HG02840 (cell line): ENCODE results near the gene RBBP5.

ENCODE experiments used
- ATAC-seq: cut with Tn5 transposase; IDR thresholded peaks from one replicate; pipeline ENCODE4 v1.9.1; 2021; ENCODE audit warnings: mild to moderate bottlenecking, moderate library complexity, moderate number of reproducible peaks; ENCODE audit not compliant: unreplicated experiment, low FRiP score

Gene RBBP5

GRCh38 chr1:205075642-205076155, 46.1 kb downstream of the RBBP5 start:
- no peak for ATAC-seq

DNA sequence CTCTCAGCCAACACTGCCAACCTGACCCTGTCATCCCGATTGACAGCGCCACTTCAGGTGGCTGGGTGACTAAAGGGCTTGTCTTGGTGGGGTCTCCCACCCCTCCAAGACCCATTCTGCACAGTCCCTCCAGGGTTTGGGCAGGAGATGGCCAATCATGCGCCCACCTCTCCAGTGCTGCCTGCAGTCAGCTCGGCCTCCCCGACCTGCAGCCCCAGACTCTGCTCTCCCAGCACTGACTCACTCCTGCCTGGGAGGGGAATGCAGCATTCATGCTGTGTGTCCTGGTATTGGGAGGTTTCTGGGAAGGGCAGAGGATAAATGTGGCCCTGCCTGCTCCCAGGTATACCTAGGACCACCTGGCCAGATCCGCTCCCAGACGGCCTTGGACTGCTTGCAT, 47.3 kb downstream of the RBBP5 start:
- no peak for ATAC-seq

- no peak for ATAC-seq
Measured at GRCh38 chr1:205074084-205074483, 47.7 kb downstream of the RBBP5 start.

DNA sequence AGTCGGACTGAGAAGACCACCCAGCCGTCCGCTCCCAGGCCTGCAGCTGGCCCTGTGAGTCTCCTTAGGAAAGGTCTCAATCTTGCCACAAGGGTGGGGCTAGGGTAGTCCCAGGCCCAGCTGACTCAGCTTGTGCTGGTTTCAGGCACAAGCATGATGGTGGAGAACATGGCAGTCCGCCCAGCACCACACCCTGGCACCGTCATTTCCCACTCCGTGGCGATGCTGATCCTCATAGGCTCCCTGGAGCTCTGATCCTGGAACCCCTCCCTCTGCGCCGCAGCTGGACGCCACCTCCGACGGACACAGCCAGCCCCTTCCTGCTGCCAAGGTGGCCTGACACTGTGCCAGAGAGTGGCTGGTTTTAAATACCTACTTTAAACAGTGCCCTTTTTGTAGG, 48.3 kb downstream of the RBBP5 start:
- no peak for ATAC-seq

DNA sequence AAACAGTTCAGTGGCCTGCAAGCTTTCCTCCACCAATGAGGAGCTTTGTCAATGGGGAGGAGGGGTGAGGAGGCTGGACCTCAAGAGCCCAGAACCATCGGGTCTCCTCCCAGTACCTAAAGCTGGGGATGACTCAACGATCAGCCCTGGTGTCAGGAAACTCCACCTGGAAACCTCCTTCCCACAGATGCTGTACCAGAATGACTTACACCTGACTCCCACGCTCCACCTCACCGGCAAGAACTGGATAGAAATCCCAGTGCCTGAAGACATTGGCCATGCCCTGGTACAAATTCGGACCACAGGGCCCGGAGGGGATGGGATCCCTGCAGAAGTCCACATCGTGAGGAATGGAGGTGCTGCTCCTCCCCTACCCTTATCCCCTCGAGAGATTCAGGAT, 48.9 kb downstream of the RBBP5 start:
- ATAC-seq = no peak

DNA sequence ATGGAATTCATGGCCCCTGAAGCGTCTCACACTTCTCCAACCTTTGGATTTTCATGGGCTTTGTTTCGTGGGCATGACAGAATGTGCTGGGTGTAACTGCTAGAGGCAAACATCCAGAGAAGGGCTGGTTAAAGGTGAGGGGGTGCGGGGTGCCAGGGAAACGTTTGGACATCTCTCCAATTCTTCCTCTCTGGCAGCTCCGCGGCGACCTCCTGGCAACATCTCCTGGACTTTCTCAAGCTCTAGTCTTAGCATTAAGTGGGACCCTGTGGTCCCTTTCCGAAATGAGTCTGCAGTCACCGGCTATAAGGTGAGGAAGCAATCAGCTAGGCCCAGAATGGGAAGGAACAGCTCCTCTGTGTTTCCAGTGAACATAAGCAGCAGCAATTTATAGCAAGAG, 49.5 kb downstream of the RBBP5 start:
- no peak for ATAC-seq

GRCh38 chr1:205071801-205072200, 50.0 kb downstream of the RBBP5 start:
- ATAC-seq = no peak

- no peak for ATAC-seq
Measured at GRCh38 chr1:205071028-205071409, 50.8 kb downstream of the RBBP5 start.

DNA sequence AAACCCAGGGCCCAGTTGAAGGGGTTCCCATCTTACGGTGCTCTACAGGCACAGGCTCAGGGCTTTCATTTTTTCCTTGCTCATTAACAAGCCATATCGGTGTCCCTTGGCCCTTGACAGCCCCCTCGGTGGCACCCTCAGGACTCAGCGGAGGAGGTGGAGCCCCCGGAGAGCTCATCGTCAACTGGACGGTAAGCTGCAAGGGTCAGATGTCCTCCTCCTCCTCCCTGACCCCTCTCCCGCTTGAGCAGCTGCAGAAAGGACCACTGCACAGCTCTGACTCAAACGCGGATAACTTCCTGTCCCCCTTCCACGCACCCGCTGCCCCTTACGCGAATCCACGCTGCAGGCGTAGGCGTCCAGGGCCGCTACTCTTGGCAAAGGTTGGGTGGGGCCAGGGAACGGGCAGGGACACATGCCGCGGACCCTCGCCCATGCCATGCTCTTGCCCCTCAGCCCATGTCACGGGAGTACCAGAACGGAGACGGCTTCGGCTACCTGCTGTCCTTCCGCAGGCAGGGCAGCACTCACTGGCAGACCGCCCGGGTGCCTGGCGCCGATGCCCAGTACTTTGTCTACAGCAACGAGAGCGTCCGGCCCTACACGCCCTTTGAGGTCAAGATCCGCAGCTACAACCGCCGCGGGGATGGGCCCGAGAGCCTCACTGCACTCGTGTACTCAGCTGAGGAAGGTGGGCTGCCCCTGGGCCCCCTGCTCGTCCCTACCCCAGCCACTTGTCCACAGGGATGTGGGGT, 52.2 kb downstream of the RBBP5 start:
- ATAC-seq = no peak

- ATAC-seq = no peak
Measured at GRCh38 chr1:205068457-205069040, 53.2 kb downstream of the RBBP5 start.

- no peak for ATAC-seq
Measured at GRCh38 chr1:205068001-205068400, 53.8 kb downstream of the RBBP5 start.

GRCh38 chr1:205067031-205067430, 54.7 kb downstream of the RBBP5 start:
- no peak for ATAC-seq

DNA sequence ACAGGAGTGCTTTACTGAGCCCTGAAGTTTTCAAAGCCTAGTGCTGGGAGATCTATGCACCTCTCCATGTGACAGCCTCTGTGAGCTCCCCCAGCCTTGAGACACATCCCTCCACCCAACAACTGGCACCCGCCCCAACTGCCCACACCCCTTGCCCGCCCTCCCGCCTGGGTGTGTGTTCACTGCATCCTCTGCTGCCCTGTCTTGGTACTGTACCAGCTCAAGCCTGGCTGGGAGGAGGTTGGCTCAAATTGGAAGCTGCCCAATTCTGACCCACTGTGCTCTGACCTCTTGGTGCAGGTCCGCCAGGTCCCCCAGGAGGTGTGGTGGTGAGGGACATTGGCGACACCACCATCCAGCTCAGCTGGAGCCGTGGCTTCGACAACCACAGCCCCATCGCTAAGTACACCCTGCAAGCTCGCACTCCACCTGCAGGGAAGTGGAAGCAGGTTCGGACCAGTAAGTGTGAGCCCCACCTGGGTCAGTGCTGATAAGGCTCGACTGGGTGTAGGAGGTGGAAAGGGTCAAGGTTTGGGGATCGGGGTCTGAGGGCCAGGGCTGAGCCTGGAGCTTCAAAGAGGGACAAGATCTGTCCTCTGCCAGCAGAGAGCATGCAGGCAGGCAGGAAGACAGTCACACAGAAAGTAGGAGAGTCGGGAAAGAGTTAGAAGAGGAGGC, 55.5 kb downstream of the RBBP5 start:
- ATAC-seq = no peak

DNA sequence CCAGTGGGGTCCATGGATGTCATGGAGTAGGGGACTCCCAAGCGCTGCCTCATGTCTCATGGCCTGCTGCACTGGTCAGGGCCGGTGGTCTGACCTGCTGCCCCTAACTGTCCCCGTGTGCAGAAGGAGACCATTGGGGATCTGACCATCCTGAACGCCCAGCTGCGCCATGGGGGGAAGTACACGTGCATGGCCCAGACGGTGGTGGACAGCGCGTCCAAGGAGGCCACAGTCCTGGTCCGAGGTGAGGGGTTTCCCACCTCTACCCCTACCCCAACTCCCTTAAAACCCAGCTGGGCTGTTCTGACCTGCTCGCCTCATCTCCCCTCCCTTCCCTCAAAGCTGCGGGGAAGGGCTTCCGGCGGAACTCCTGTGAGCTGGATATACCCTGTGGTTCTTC, 56.1 kb downstream of the RBBP5 start:
- ATAC-seq = no peak

DNA sequence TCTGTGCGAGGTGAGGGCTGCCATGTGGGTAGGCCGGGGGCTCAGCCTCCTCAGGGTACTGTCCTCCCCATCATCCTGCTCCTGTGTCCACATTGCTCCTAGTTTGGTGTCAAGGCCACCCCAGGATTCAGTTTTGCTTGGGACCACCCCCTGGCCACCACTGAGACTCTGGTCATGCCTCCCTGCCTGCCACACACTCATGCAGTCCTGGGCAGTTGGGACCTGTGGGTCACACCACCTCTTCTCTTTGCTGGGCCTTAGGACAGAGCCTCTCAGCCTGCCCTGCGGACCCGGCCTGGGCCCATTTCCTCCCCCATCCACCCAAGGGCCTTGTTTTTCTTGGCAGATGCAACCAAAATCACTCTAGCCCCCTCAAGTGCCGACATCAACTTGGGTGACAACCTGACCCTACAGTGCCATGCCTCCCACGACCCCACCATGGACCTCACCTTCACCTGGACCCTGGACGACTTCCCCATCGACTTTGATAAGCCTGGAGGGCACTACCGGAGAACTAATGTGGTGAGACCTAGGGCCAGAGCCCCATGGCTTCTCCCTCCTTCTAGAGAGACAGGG, 56.9 kb downstream of the RBBP5 start:
- no peak for ATAC-seq

DNA sequence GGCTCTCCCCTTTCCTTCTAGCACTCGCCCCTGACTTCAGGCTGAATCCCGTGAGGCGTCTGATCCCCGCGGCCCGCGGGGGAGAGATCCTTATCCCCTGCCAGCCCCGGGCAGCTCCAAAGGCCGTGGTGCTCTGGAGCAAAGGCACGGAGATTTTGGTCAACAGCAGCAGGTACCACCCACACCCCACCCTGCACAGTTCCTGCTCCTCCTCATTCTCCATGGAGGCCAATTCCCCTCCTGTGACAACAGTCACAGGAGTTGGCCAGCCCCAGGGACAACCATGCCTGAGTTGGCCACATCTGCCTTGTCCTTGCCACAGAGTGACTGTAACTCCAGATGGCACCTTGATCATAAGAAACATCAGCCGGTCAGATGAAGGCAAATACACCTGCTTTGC, 57.5 kb downstream of the RBBP5 start:
- no peak for ATAC-seq

GRCh38 chr1:205062895-205063294, 58.9 kb downstream of the RBBP5 start:
- no peak for ATAC-seq

- ATAC-seq = no peak
Measured at GRCh38 chr1:205062319-205062718, 59.5 kb downstream of the RBBP5 start.

DNA sequence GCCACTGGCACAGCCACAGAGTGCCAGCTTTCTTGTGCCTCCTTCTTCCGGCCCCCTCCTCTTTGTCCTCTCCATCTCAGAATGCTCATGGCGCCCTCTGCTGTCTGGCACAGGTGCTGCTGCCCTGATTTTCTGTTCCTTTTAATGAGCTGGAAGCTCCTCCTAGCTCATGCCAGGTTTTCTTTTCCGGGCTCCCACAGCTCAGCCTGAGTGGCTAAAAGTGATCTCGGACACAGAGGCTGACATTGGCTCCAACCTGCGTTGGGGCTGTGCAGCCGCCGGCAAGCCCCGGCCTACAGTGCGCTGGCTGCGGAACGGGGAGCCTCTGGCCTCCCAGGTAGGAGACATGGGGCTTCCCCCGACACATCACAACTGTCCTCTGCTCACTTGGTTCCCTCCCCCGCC, 60.1 kb downstream of the RBBP5 start:
- ATAC-seq = no peak

DNA sequence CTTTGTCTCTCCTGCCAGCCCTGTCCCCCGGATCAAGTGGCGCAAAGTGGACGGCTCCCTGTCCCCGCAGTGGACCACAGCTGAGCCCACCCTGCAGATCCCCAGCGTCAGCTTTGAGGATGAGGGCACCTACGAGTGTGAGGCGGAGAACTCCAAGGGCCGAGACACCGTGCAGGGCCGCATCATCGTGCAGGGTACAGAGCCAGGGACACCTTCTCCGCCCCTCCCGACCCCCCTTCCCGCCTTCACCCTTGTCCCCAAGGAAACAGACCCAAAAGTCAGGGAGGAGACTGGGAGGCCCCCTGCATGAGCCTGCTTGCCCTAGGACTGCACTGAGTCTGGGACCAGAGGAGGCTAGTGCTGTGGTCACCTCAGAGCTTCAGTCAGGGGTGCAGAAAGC, 60.6 kb downstream of the RBBP5 start:
- no peak for ATAC-seq

DNA sequence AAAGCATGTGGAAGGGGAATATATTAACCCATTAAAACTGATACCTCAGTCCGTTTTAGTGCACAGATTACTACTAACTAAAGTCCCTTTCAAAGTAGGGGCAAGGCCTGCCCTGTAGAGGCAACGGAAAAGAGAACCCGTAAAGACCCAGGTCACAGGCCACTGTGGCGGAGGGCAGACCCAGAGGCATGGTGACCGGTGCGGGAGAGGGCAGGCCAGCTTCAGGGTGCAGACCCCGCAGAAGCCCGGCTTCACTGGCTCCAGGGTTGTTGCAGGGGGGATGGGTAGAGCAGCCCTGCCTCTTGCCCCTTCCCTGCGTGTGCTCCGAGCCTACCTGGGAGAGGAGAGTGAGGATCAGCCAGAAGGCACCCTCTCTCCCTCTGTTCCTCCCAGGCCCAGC, 61.0 kb downstream of the RBBP5 start:
- ATAC-seq = no peak
